Measurements from ENCODE around the gene SCRT2.

DNA sequence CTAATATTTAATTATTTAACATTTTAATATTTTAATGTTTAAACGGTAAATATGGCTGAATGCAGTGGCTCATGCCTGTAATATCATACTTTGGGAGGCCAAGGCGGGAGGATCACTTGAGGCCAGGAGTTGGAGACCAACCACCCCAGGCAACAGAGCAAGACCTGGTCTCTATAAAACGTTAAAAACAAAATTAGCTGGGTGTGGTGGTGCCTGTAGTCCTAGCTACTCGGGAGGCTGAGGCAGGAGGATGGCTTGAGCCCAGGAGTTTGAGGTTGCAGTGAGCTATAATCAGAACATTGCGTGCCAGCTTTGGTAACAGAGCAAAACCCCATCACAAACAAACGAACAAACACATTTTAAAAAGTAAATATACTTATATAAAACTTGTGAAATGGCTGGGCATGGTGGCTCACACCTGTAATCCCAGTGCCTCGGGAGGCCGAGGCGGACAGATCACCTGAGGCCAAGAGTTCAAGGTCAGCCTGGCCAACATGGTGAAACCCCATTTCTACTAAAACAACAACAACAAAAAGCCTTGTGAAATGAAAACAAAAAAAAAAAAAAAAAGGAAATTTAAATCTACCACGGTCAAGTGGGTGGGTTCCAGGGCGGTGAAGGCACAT is 30.8 kb downstream of the SCRT2 start:
- TF ChIP-seq CTCF (IDR thresholded peaks at IDR 0.05) (no peak), GABPA (IDR thresholded peaks at IDR 0.05; ENCODE audit: low read depth) (no peak), ZBTB33 (IDR thresholded peaks at IDR 0.05; ENCODE audit: borderline replicate concordance, low read depth) (no peak), TCF12 (IDR thresholded peaks at IDR 0.05) (no peak), CHD2 (IDR thresholded peaks at IDR 0.05; ENCODE audit: low read length, partially characterized antibody) (no peak), JUND (IDR thresholded peaks at IDR 0.05) (no peak), SMC3 (IDR thresholded peaks at IDR 0.05; ENCODE audit: low read depth, low read length) (no peak)
- TF ChIP-seq, protein P1, sequence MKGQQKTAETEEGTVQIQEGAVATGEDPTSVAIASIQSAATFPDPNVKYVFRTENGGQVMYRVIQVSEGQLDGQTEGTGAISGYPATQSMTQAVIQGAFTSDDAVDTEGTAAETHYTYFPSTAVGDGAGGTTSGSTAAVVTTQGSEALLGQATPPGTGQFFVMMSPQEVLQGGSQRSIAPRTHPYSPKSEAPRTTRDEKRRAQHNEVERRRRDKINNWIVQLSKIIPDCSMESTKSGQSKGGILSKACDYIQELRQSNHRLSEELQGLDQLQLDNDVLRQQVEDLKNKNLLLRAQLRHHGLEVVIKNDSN (IDR thresholded peaks at IDR 0.05; ENCODE audit: borderline replicate concordance, low read depth): no peak

All from SK-N-SH (cell line).